Stimulated activated CD4-positive, alpha-beta T cell treated with anti-CD3 and anti-CD28 coated beads, Interleukin-2, amount 100 ng/mL, for 24 hours (primary cell): ENCODE data around the gene IP6K3.
A peak's percentile ranks its signal among the peaks of the same experiment; 100 is the strongest.

ENCODE experiments used
- DNase-seq, 2 donors: peaks; one replicate each; pipeline ENCODE4 v3.0.0-alpha.2; 2020

IP6K3 gene

DNA sequence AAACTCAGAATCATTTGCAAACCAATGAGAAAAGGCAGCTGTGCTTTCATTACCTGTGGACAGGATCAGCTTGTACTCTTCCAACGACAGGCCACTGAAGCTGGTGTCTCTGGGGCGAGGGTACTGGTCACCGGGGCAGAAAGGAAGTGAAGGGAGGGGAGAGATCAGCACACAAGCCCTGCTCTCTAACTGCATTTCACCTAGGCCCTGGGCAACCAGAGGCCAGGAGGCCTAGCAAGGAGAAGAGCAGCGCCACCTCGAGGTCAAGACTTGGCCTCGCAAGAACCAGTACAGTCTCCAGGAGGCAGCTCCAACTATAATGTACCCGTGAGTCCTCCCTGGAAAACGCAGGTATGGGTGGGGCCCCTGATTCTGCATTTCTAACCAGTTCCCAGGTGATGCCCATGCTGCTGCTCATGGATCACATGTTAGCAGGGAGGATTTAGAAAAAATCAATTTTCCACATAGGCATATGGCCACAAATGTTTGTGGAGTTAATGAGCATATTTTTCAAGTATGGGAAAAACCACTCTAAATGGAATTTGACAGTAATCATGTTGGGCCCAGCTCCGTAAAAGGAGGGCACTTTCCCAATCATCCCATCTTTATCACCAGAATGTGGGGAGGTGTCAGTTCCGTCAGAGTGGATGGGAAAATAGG, 46.2 kb downstream of the IP6K3 start:
- peak; percentile 75 to 77 for DNase-seq

GRCh38 chr6:33699739-33700138, 47.0 kb downstream of the IP6K3 start:
- no peak for DNase-seq

DNA sequence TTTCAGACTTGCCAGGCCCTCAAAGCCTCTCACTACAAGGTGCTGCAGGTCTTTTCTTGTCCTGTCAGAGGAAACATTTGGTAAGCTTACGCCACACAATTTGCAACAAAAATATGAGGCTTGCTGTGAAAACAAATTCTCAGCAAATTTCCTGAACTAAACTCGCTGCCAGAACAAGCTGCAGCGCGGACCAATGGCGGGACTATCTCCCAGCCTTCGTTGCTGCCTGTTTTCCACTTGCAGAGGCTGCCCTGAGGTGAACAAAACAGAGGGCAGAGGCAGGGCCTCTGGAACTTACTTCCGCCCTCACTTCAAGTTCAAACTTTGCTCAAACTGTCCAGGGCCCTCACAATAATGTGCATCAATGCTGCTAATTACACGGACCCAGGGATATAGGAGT, 47.6 kb downstream of the IP6K3 start:
- no peak for DNase-seq

DNA sequence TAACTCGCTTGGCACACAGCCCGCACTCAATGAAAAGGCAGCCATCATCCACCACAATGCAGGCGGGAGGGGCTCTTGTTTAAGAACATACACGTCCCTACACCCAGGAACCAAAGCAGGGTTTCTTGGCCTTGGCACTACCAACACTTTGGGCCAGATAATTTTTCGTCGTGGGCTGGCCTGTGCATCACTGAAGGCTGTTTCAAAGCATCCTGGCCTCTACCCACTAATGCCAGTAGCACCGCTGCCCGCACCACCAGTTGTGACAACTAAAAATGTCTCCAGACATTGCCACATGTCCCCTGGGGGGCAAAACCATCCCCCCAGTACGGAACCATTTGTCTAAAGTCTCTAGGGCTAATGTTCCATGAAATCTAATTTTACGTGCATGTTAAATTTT, 48.2 kb downstream of the IP6K3 start:
- DNase-seq, result no peak

DNA sequence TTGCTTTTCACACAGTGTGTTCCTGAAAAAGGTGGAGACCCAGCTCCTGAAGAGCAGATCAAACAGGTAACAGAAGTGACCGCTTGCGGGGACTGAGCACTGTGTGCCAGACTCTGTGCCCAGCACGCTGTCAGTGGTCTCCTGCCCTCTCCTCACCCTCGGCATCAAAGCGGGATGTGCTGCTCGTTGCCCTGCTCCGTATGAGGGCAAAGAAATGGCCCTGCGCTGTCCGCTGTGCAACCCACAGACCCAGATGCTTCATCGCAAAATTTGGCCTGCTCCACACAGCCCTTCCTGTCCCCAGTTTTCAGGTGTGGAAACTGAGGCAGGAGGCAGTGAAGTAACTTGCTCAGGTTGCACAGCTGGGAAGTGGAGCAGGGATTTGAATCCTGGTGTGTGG, 48.9 kb downstream of the IP6K3 start:
- DNase-seq, result no peak

- no peak for DNase-seq
Observed at GRCh38 chr6:33696548-33697518, 49.9 kb downstream of the IP6K3 start.

- no peak for DNase-seq
Observed at GRCh38 chr6:33696076-33696475, 50.6 kb downstream of the IP6K3 start.

DNA sequence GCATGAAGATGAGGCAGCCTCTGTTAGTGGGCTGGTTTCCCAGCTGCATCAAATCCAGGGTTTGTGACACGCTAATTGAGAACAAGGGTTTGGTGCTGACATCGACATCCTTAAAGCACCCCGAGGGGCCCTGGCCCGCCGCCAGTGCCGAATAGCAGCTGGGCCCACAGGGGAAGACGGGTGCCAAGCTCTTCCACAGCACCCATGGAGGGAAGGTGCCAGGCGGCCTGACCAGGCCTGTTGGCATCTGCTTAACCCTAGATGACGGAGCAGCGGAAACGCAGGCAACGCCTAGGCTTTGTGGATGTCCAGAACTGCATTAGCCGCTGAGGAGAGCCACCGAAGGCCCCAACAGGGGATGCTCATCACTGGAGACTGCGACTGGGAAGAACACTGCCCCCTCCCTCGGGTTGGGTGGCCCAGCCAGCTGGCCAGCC, 51.2 kb downstream of the IP6K3 start:
- DNase-seq, result no peak

DNA sequence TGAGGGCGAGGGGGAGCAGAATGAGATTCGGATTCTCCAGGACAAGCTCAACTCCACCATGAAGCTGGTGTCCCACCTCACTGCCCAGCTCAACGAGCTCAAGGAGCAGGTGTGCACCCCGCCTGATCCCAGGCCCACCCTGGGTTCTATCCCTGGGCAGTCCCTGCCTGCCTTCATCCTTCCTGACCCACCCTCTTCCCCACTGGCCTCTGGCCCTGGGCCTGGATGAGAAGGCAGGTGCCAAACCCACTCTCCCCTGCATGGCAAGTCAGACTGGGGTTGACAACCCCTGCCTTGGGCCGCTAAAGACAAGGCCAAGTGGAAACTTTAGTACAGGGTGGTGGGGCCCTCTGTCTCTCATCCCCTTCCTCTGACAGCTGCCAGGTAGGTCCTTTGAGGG, 51.7 kb downstream of the IP6K3 start:
- no peak for DNase-seq

- DNase-seq, result peak; percentile 71 to 79
Observed at GRCh38 chr6:33694401-33694931, 52.2 kb downstream of the IP6K3 start.

GRCh38 chr6:33693186-33694105, 53.3 kb downstream of the IP6K3 start:
- DNase-seq, result no peak

- DNase-seq, result peak; percentile 56 to 67
Observed at GRCh38 chr6:33692760-33693158, 53.9 kb downstream of the IP6K3 start.

GRCh38 chr6:33692078-33692759, 54.5 kb downstream of the IP6K3 start:
- no peak for DNase-seq

DNA sequence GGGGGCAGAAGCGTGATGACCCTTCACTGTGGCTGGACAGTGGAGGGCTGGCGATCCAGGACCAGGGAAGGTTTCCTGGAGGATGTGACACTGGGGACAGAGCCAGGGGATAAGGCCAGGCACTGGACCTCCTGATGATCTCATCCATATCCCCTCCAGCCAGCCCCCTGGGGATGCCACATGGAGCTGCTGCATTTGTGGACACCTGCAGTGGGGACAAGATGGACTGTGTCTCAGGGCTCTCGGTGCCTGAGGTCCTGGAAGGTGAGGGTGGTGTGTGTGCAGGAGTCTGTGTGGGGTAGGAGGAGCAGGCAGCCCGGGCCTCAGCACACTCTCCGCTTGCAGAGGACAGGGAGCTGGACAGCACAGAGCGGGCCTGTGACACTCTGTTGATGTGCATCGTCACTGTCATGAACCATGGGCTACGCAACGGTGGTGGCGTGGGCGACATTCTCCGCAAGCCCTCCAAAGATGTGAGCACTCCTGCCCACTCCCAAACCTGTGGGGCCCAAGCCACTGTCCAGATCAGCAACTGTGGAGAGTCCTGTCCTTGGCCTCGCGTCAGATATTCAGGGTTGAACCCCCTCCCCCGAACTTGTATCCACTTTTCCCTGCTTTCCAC, 55.1 kb downstream of the IP6K3 start:
- no peak for DNase-seq

DNA sequence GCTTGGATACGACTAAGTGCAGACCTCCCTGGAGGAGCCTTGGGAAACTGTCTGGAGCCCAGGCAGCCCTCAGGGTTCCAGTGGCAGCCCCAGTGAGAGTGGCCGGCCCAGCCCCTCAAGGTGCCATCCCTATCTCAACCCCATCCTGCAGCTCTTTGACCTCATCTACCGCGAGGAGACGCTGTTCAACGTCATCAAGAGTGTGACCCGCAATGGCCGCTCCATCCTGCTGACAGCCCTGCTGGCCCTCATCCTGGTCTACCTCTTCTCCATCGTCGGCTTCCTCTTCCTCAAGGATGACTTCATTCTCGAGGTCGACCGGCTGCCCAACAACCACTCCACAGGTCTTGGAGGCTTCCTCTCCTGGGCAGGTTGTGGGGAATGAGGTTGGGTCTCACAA, 55.9 kb downstream of the IP6K3 start:
- DNase-seq, result no peak

- DNase-seq, result no peak
Observed at GRCh38 chr6:33689879-33690278, 56.8 kb downstream of the IP6K3 start.

DNA sequence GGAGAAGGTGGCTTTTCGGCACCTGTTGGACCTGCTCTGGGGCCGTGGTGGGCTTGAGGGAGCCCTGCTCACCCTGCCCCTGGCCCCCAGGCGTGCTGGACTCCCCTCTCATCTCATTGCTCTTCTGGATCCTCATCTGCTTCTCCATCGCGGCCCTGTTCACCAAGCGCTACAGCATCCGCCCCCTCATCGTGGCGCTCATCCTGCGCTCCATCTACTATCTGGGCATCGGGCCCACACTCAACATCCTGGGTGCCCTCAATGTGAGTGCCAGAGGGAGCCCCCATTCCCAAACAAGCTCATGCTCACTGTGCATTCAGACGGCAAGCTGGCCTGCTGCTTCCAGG, 57.6 kb downstream of the IP6K3 start:
- DNase-seq, result no peak

DNA sequence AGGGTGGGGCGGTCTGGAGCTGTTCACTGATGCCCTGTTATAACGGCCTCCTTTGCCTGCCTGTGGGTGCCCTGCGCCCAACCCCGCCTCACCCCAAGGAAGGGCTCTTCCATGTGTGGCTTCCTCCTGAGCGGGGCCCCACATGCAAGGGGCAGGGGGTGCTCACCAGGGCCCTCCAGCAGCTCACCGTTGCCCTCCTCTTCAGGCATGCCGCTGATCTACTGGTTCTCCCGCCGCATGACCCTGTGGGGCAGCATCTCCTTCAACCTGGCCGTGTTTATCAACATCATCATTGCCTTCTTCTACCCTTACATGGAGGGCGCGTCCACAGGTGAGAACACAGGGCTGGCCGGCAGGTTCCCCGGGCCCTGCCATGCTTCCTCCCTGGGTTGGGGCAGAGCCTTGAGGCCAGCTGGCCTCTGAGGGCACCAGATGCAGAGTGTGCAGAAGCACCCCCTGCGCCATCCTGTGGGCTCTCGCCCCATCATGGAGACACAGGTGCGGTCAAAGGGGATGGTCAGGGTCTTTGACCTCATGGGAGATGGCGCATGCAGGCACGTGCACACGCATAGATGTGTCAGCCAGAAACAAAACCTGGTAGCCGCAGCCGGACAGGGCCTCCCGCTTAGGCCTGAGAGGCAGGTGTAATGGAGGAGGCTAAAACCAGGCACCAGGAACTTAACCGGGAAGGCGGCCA, 58.1 kb downstream of the IP6K3 start:
- no peak for DNase-seq

- DNase-seq, result no peak
Observed at GRCh38 chr6:33688006-33688405, 58.7 kb downstream of the IP6K3 start.

DNA sequence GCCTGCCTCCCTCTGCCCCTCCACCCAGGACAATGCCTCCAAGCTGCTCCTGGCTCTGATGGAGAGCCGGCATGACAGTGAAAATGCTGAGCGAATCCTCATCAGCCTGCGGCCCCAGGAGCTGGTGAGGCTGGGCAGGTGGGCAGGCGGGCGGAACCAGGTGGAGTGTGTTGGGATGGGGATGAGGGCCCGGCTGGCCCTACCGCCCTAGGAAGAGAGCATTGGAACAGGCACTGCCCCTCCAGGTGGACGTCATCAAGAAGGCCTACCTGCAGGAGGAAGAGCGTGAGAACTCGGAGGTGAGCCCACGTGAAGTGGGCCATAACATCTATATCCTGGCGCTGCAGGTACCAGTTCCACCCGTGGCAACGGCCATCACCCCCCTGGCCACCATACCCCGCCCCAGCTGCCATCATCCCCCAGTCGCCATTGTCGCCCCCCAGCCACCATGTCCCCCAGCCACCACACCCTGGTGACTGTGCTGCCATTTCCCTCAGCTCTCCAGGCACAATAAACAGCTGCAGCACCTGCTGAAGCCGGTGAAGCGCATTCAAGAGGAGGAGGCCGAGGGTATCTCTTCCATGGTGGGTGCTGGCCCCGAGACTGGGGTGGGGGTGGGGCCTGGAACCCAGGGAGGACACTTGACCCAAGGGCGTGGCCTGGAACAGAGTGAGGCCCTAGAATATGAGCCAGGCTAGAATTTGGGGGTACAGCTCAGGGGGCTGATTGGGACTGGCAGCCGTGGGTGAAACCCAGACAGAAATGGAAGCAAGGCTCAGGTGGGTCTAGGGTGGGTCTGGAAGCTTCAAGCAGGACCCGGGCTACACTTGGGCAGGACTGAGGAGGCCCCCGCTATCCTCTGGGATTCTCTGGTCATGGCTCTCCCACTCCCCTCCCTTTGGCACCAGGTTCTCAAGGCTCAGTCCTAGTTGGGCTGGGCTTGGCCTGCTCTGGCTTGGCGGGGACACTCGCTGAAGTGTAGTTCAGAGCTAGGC, 59.4 kb downstream of the IP6K3 start:
- DNase-seq, result no peak
